H9 (cell line): ENCODE measurements around the gene RLF. TPM values are rescaled to one million over a fixed set of nuclear protein-coding genes. Genes with fewer than 3 reads are reported as not detected.

Experiments
- DNase-seq: peaks from one replicate; pipeline ENCODE4 v3.0.0-alpha.2; 2017
- H2AFZ ChIP-seq: one replicate; pipeline ENCODE4 v1.6.1; 2013; ENCODE audit warnings: mild to moderate bottlenecking, low read length, control low read depth, moderate library complexity
- H2AK5ac ChIP-seq: 2 replicates; pipeline ENCODE4 v1.6.1; 2013; ENCODE audit warnings: low read length, control low read depth, mixed read lengths; ENCODE audit not compliant: insufficient read length
- H2BK120ac ChIP-seq: one replicate; pipeline ENCODE4 v1.6.1; 2013; ENCODE audit warnings: low read depth, mild to moderate bottlenecking, low read length, control low read depth, inconsistent platforms; ENCODE audit not compliant: poor library complexity, severe bottlenecking
- H2BK12ac ChIP-seq: 2 replicates; pipeline ENCODE4 v1.6.1; 2013; ENCODE audit warnings: low read length, control low read depth, mixed read lengths, low read depth; ENCODE audit not compliant: insufficient read length
- H2BK15ac ChIP-seq: 2 replicates; pipeline ENCODE4 v1.6.1; 2013; ENCODE audit warnings: low read depth, low read length, control low read depth
- H2BK20ac ChIP-seq: one replicate; pipeline ENCODE4 v1.6.1; 2013; ENCODE audit warnings: low read depth, mild to moderate bottlenecking, low read length, control low read depth, inconsistent platforms; ENCODE audit not compliant: poor library complexity, severe bottlenecking
- H2BK5ac ChIP-seq: 2 replicates; pipeline ENCODE4 v1.6.1; 2013; ENCODE audit warnings: low read length, control low read depth, mixed read lengths; ENCODE audit not compliant: insufficient read length
- H3K14ac ChIP-seq: 2 replicates; pipeline ENCODE4 v1.6.1; 2013; ENCODE audit warnings: low read length, control low read depth; ENCODE audit not compliant: insufficient read depth
- H3K18ac ChIP-seq: 2 replicates; pipeline ENCODE4 v1.6.1; 2013; ENCODE audit warnings: low read depth, mild to moderate bottlenecking, mixed read lengths, low read length, control low read depth; ENCODE audit not compliant: insufficient read length
- H3K23ac ChIP-seq: 2 replicates; pipeline ENCODE4 v1.6.1; 2013; ENCODE audit warnings: low read length, control low read depth, mixed read lengths, low read depth; ENCODE audit not compliant: insufficient read length
- H3K23me2 ChIP-seq: 2 replicates; pipeline ENCODE4 v1.6.1; 2013; ENCODE audit warnings: low read depth, mild to moderate bottlenecking, mixed read lengths, low read length, control low read depth; ENCODE audit not compliant: insufficient read length, poor library complexity, severe bottlenecking
- H3K27ac ChIP-seq: 2 replicates; pipeline ENCODE4 v1.5.1; 2013; ENCODE audit warnings: low read length, control low read depth, mixed read lengths, low read depth; ENCODE audit not compliant: insufficient read length
- H3K27me3 ChIP-seq: 2 replicates; pipeline ENCODE4 v1.6.1; 2013; ENCODE audit warnings: low read length, control low read depth, inconsistent platforms; ENCODE audit not compliant: insufficient read depth
- H3K4ac ChIP-seq: 2 replicates; pipeline ENCODE4 v1.6.1; 2013; ENCODE audit warnings: low read depth, mild to moderate bottlenecking, control low read depth, inconsistent platforms, low read length, moderate library complexity
- H3K4me1 ChIP-seq: 2 replicates; pipeline ENCODE4 v1.6.1; 2013; ENCODE audit warnings: low read length, control low read depth, inconsistent platforms; ENCODE audit not compliant: insufficient read depth
- H3K4me2 ChIP-seq: 2 replicates; pipeline ENCODE4 v1.6.1; 2013; ENCODE audit warnings: low read length, control low read depth, mixed read lengths; ENCODE audit not compliant: insufficient read length, insufficient read depth
- H3K56ac ChIP-seq: 2 replicates; pipeline ENCODE4 v1.6.1; 2013; ENCODE audit warnings: low read depth, mild to moderate bottlenecking, mixed read lengths, low read length, control low read depth; ENCODE audit not compliant: insufficient read length
- H3K79me1 ChIP-seq: 2 replicates; pipeline ENCODE4 v1.6.1; 2013; ENCODE audit warnings: low read depth, mild to moderate bottlenecking, moderate library complexity, low read length, control low read depth, inconsistent platforms; ENCODE audit not compliant: insufficient read depth, poor library complexity, severe bottlenecking
- H3K79me2 ChIP-seq: 2 replicates; pipeline ENCODE4 v1.6.1; 2013; ENCODE audit warnings: low read length, control low read depth, inconsistent platforms; ENCODE audit not compliant: insufficient read depth
- H3K9ac ChIP-seq: 2 replicates; pipeline ENCODE4 v1.6.1; 2013; ENCODE audit warnings: low read length, control low read depth, mixed read lengths; ENCODE audit not compliant: insufficient read length; ENCODE audit errors: extremely low read depth
- H3K9me3 ChIP-seq: one replicate; pipeline ENCODE4 v1.6.1; 2013; ENCODE audit warnings: low read depth, low read length, inconsistent platforms; ENCODE audit not compliant: control insufficient read depth
- H3T11ph ChIP-seq: one replicate; pipeline ENCODE4 v1.6.1; 2013; ENCODE audit warnings: mild to moderate bottlenecking, low read length, control low read depth, inconsistent platforms
- H4K20me1 ChIP-seq: one replicate; pipeline ENCODE4 v1.6.1; 2013; ENCODE audit not compliant: control insufficient read depth, insufficient read length, insufficient read depth
- H4K5ac ChIP-seq: 2 replicates; pipeline ENCODE4 v1.6.1; 2013; ENCODE audit warnings: low read depth, mild to moderate bottlenecking, mixed read lengths, low read length, control low read depth; ENCODE audit not compliant: insufficient read length
- H4K8ac ChIP-seq: replicated peaks from 2 replicates; pipeline ENCODE4 v1.6.1; 2013; ENCODE audit warnings: low read length, control low read depth, mixed read lengths, low read depth; ENCODE audit not compliant: insufficient read length
- H4K91ac ChIP-seq: 2 replicates; pipeline ENCODE4 v1.6.1; 2013; ENCODE audit warnings: low read depth, mild to moderate bottlenecking, moderate library complexity, mixed read lengths, low read length, control low read depth; ENCODE audit not compliant: insufficient read length
- H3K27ac Mint-ChIP-seq, 3 experiments: 2 replicates in 2 of 3; 3 replicates in 1 of 3; pipeline ENCODE4 v1.8.0; 2020 to 2021; ENCODE audit warnings: mixed read lengths in 3 of 3, mild to moderate bottlenecking in 1 of 3, moderate library complexity in 1 of 3
- H3K27me3 Mint-ChIP-seq: 2 replicates; pipeline ENCODE4 v1.8.0; 2021; ENCODE audit warnings: low read depth, mild to moderate bottlenecking, moderate library complexity, mixed read lengths
- H3K36me3 Mint-ChIP-seq, 3 experiments: 2 replicates in 2 of 3; 3 replicates in 1 of 3; pipeline ENCODE4 v1.8.0; 2020 to 2021; ENCODE audit warnings: low read depth in 3 of 3, mixed read lengths in 3 of 3; ENCODE audit not compliant: insufficient read depth in 1 of 3
- H3K4me1 Mint-ChIP-seq, 2 experiments: 2 replicates each; pipeline ENCODE4 v1.8.0; 2020; ENCODE audit warnings: mixed read lengths in 2 of 2
- H3K4me3 Mint-ChIP-seq, 2 experiments: 2 replicates in 1 of 2; 3 replicates in 1 of 2; pipeline ENCODE4 v1.8.0; 2020 to 2021; ENCODE audit warnings: mild to moderate bottlenecking in 2 of 2, mixed read lengths in 2 of 2, moderate library complexity in 1 of 2
- H3K9me3 Mint-ChIP-seq, 2 experiments: 2 replicates in 1 of 2; 3 replicates in 1 of 2; pipeline ENCODE4 v1.8.0; 2020; ENCODE audit warnings: mild to moderate bottlenecking in 2 of 2, mixed read lengths in 2 of 2, moderate library complexity in 1 of 2
- CTCF ChIP-seq: fragments of 200-600 bp; sonication (generic); conservative IDR thresholded peaks from 3 replicates; pipeline ENCODE4 v1.8.0; 2021; ENCODE audit warnings: antibody characterized with exemption, mild to moderate bottlenecking
- WGBS: extraction: QIAGEN DNeasy Blood & Tissue Kit; methylation state at CpG from one replicate; pipeline ENCODE4 v1.1.7; 2013; ENCODE audit warnings: missing lambda C conversion rate, low lambda C conversion rate, mixed read lengths; ENCODE audit not compliant: insufficient read length; ENCODE audit errors: extremely low coverage; 5-methylcytosine and 5-hydroxymethylcytosine counted together
- total RNA-seq: library from RNA; stranded (reverse); gene quantifications from 2 replicates; pipeline ENCODE4 v1.2.1, GENCODE V29; 2021

Gene RLF
- total RNA-seq, 1 experiment from 2014 or later: 19.2 TPM

DNA sequence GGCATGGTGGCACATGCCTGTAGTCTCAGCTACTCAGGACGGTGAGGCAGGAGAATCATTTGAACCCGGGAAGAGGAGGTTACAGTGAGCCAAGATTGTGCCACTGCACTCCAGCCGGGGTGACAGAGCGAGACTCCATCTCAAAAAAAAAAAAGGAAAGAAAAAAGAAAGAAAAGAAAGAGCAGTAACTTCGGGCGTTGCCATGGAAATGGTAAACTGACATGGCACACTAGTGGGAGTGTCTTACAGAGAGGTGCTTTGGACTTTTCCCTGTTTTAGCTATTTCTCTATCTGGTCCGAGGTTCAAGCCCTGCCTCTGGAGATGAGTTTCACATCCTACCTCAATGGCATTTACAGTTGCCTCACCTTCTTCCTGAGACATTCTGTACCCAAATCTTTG is 41.1 kb upstream of the RLF start:
- Histone ChIP-seq H3K4me2 (no peak overlapping the region), H3K23me2 (no peaks in the 10 kb centered on the region), H4K91ac (no peak overlapping the region), H2BK120ac (no peak overlapping the region), H3K9ac (no peak overlapping the region), H3K27ac (no peak overlapping the region), H2BK5ac (no peak overlapping the region), H3K27me3 (no peaks in the 10 kb centered on the region), H3K79me2 (no peaks in the 10 kb centered on the region), H2BK20ac (no peak overlapping the region), H3K14ac (no peak overlapping the region), H2BK12ac (no peak overlapping the region), H3K23ac (no peak overlapping the region), H4K8ac (no peak overlapping the region), H3K9me3 (no peaks in the 10 kb centered on the region), H3K79me1 (no peaks in the 10 kb centered on the region), H2AK5ac (no peak overlapping the region), H3K56ac (no peak overlapping the region), H3T11ph (no peak overlapping the region), H4K5ac (no peak overlapping the region), H3K4ac (no peak overlapping the region), H4K20me1 (no peaks in the 10 kb centered on the region), H2AFZ (no peak overlapping the region), H3K4me1 (no peaks in the 10 kb centered on the region), H2BK15ac (no peak overlapping the region), H3K18ac (no peak overlapping the region)
- DNase-seq: no peak
- Mint-ChIP-seq H3K27ac (no peak overlapping the region), H3K4me3 (no peak overlapping the region; a peak in 1 of 5 replicates), H3K9me3 (no peaks in the 10 kb centered on the region), H3K4me1 (no peaks in the 10 kb centered on the region), H3K36me3 (no peaks in the 10 kb centered on the region), H3K27me3 (peaks cover 30% of the 10 kb centered on the region)
- no peak for TF ChIP-seq CTCF
- no CpG with 5 or more reads among the region's 7 CpGs for WGBS
